ENCODE data around the gene NAPA. TPM values are rescaled to one million over a fixed set of nuclear protein-coding genes. Genes with fewer than 3 reads are reported as not detected.

The NAPA gene
- total RNA-seq, 1 donor from 2014 or later = 101 TPM

DNA sequence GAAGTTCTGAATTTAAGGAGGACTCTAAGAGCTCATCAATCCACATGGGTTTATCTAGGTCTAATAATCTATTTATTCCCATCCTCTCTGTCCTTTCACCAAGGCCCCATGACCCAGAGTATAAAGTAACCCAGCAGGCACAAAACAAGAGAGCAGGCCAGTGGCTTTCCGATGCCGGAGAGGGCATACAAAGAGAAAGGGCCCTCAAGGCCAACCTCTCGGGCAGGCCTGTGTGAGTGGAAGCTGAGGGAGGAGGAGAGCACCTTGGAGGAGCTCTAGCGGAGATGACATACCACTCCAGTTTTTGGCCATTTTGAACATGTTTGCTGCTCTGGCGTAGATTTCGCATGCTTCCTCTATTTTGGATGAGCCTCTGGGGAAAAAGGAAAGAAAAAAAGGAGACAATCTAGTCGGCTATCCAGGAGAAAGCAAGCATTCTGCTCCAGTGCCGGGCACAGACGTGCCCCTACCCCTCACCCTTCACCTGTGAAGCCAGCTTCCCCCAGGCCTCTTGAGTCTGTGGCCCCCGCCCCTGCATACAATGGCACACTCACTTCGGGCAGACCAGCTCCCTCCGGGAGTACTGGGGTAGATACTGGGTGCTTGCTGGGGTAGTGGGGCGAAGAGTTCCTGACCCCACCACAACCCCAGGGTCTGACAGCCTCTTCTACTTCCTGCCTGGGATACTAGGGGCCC lies 11.6 kb downstream of the NAPA start:
- intact Hi-C loops (cut with micrococcal nuclease) = no loop called here

DNA sequence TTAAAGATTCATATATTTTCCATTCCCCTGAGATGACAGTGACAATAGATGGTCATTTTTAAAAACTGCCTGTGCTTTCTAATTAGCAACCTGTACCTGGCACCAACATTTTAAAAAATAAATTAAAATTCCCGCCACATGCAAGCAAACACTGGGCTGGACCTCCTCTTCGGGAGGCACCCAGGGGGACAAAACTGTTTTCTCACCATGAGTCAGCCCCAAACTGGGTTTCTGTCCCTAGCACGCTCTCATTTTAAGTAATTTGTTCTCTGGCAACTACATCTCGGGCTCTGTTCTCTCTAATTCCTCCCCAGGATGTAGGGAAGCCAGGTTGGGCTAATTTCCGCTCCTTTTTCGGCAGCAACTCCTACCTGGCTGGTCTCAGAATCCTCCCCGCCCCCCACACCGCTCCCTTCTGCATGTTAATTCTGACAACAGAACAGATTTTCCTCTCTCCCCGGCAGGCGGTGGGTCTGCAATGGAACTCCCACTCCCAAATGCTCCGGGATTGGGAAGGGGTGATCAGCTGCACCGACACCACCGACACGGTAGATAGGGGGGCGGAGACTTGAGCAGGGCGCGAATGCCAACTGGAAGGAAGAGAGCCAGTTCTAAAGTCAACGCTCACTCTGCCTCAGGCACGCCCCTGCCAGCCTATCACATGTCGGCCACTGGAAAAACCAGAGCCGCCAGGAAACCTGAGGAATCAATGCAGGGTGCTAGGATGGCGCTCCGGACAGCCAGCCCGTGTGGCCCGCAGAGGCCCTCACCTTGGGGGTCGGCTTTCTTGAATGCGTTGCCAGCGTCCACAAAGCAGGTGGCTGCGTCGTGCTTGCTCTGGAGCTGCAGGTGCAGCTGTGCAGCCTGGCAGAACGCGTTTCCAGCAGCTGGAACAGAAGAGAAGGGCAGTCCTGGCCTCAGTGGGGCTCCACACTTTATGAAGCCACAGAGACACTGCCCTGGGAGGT lies 14.7 kb downstream of the NAPA start:
- intact Hi-C loops (cut with micrococcal nuclease) = no loop called here

DNA sequence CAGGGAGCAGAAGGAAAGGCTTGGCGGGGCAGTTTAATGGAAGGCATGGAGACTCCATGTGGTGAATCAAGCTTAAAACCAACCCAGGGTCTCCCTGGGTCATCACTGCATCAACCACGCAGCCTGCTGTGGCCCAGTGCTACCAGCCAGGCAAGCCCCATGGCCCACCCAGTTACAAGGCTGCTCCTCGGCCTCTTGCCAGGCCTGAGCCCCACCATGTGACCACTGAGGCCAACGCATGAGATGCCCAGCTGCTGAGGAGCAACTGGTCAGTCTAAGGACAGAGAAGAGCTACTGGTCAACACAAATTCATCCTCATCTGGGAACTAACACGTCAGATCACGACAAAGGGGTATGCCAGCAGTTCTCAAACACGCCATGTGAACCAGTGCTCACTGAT lies 15.5 kb downstream of the NAPA start:
- intact Hi-C loops (cut with micrococcal nuclease) = no loop called here

DNA sequence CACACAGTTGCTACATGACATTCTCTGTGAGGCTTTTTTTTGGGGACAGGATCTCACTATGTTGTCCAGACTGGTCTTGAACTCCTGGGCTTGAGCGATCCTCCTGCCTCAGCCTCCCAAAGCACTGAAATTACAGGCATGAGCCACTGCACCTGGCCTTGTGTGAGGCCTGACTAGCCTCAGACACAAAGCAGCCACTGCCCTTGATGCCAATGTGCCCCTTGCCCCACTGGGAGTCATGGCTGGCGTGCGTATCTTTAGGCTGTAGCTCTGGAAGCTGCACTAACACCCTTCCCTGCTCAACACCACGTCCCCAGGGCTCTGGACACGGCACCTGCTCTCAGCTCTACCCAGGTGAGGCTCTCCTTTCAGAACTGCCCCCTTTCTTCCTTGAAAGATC lies 16.3 kb downstream of the NAPA start:
- intact Hi-C loops (cut with micrococcal nuclease) = no loop called here

DNA sequence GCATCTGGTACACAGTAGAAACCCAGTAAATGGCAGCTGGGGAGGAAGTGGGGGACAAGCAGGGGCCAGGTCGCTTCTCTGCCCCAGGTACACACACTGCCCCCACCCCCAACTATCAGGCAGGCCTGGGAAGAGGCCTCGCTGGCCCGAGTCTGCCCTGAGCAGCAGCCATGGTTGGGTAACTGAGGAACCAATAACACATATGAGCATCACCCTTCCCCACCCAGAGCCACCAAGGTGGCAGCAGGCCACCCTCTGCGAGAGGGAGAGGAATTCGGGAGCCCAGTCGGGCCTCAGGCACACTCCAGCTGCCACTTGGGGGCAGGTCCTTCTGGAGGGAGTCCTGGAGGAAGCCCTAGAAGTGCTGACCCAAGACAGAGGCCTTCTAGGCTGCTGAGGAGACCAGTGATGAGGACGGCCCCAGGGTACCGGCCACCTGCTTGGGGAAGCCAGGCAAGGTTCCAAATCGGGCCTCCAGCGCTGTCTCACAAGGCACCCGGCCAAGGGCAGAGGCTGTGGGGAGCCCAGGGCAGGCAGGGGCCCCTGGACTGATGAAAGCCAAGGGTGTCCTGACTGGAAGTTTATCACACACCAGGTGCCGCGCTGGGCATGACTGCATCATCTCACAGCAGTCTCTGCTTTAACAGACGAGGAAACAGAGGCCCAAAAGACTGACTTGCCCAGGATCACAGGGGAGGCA lies 16.9 kb downstream of the NAPA start:
- intact Hi-C loops (cut with micrococcal nuclease) = no loop called here

DNA sequence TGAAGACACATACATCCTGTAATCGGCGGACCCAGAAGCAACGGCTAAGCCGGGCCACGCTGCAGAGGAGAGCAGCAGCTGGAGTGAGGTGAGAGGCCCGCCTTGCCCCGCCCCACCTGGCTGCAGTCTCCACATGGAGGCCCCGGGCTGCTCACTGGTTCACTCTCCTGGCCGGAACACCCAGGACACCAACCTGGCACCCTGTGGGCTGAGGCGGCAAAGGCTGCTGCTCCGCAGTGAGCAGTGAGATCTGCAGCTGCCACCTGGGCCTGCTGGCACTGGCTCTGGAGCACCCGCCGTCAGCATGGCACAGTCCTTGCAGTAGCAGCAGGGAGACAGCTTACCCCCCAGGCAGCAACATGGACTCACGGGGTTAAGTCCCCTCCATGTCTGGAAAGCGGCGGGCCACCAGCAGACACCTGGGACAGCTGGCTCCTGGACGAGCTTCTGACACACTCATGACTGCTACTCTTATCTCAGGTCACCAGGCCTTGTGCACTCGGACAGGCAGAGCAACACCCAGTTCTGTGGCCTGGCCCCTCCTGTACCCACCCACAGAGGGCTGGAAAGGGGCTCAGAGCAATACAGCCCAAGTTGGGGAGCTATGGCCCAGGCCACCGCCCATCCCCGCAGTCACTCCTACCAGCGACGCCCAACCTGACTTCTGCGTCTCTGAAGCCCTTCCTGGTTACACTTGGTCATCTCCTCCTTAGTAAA lies 17.7 kb downstream of the NAPA start:
- intact Hi-C loops (cut with micrococcal nuclease) = no loop called here

DNA sequence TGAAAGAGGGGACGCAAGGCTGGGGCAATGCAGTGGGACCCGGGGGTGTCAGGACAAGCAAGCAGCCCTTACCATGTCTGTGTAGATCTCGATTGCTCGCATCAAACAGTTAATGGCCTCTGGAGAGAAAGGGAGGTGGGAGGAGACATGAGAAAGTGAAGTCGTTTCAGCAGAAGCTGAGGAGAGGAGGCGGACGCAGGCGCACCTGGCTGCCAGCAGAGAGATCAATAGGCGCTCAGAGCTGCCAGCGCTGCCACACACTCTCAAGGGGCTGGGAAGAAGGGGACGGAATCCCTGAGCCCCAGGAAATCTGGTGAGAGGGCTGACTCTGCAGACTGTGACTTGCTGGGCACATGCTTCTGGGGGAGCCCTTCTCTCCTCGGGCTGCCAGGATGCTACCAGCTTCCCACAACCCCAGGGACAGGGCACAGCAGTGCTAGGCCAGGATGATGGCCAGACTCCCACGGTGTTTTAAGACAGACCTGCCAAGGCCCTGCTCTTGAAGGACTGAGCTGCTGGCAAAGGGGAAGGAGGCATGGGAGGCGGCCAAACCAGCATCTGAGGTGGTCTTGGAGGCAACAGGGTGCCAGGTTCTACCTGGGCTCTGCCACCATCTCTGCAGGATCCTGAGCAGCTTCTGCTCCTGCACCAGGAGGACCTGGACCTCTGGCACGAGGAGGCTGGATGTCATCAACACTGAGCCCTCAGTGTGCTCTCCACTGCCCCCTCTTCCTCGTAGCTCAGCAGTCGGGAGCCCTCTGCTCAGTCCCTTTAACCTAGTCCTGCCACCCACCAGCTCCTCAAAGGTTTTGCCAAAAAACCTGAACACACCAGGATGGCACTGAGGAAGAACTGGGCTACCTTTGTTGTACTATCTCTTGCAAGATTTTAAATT lies 19.1 kb downstream of the NAPA start:
- intact Hi-C loops (cut with micrococcal nuclease) = no loop called here

DNA sequence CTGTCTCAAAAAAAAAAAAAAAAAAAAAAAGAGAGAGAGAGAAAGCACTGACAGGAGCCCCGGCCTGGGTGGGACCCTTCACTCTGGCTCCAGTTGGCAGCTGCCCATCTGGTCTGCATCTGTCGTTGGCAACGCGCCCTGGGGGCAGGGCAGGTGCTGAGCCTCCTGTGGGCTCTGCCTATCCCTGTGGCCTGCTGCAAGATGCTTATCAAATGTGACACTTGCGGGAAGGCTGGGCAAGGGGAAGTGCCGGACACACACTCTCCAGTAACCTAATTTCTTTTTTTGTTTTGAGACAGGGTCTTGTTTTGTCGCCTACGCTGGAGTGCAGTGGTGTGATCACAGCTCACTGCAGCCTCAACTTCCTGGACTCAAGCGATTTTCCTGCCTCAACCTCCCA lies 20.1 kb downstream of the NAPA start:
- intact Hi-C loops (cut with micrococcal nuclease) = no loop called here

DNA sequence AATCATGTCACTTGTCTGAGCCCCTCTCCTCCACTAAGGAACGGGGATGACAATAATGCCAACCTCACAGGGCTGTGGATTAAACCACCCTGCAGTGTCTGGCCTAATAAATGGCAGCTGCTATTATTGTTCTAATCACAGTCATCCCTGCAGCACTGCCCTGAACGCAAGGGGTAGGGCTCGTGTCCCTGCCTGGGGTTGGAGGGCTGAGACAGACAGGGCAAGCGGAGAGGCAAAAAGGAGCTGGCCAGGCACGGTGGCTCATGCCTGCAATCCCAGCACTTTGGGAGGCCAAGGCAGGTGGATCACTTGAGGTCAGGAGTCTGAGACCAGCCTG lies 20.7 kb downstream of the NAPA start:
- intact Hi-C loops (cut with micrococcal nuclease) = no loop called here

DNA sequence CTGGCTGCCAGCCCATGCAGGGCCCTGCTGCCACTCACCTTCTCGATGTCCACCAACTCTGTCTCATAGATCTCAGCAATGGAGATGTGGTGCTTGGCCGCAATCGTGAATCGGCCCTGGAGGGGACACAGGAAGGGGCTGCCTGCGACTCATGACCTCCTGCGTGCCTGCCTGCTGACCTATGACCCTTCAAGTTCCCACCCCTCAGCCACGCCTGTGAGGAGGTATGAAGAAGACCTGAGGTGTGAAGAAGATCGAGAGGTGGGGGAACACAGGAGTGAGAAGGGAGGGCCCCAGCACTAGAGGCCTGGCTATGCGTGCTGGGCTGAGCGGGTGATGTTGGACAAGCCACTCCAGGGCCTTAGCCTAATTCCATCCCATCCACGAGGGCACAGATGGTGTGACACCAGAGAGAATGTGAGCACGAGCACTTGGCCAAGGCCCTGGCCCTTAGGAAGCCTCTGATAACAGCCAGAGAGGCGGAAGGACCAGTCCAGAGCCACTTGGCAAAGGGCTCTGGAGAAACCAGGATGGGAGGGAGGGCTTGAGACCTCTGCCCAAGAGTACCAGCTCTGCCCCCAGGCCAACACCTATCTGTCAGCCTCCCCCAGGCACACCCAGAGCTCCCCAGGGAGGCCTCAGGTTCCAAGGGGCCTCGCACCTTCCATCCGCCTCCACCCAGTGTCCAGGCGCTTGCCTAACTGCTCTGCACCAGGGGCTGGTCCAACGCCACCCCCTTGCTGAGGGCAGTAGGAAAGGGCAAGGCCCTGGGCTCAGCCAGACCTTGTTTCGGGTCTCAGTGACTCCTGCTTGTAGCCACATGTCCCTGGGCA lies 21.3 kb downstream of the NAPA start:
- intact Hi-C loops (cut with micrococcal nuclease) = no loop called here

DNA sequence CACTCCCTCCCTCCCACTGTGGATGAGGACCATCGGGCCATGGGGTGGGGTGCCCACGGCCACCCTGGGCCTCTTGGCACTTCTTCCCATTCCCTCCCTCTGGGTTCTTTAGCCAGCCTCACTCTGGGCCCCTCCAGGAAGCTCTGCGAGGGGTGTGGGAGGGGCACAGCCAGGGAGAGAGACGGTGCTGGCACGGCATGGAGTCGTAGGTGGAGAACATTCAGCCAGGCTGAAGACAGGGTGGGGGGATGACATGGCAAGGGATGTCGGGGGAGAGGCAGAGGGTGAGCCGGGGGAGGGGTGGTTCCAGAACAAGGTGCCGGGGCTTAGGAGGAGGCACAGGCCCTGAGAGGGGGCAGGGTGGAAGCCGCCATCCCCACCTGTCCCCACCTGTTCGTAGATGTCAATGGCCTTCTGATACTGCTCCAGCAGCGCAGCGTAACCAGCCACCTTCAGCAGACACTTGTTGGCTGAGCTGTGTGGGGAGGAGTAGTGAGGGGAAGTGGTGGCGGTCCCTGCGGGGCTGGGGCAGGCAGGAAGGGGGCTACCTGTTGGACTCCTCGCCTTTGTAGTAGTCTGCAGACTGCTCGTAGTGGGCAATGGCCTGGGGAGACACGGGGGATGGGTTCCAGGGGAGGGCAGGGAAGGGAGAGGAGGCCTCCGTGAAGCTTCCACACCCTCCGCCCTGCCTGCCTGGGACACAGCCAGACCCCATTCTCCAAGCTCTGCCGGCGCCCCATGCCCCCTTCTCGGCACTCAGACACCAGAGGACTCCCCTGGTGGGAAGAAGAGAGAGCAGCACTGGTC lies 22.1 kb downstream of the NAPA start:
- intact Hi-C loops (cut with micrococcal nuclease) = no loop called here

DNA sequence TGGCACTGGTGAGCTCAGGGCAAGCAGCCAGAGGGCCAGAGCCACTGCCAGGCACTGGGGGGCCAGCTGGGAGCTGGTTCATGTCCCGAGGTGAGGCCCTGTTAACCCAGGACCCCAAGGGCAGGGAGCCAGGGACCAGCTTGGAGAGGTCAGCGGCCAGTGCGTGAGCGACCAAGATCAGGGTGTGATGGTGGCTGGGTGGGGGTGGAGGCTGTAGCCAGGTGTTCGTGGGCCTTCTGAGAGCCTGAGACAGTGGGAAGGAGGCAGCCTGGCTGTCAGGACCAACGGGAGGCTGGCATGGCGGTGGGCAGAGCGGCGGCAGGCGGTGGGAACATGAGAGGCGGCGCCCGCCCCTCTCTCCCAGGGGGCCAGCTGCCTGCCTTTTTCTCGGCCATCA lies 22.7 kb downstream of the NAPA start:
- intact Hi-C loops (cut with micrococcal nuclease) = no loop called here

DNA sequence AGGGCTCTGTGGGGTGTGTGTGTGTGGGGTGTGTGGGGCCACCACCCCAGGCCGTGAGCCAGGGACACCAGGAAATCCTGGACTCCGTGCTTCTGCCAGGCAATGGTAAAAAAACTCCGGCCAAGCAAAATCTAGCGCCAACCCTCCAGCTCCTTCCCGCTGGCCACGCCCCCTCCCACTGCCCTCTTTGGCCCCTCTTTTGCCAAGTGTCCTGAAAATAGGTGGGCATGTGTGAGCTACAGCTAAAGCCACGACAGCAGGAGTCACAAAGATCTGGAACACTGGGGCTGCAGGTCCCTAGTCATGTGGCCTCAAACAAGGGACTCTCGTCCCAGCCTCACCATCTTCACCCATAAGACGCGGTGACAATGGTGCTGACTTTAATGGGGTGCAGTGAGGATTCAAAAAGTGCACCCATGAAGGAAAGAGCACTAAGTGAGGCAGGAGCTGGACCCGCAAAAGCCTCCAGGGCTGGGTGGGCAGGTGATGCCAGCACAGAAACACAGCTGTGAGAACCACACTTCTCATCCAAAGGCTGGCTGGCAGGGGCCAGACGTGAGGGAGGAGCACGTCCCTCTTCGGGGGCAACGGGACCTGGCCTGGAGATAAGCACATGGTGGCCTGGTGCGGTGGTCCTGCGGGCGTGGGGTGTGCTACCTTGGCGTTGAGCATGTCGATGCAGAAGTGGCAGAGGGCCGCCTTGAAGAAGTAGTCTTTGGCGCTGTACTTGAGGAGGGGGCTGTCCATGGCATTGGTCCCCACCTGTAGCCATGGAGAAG lies 23.3 kb downstream of the NAPA start:
- intact Hi-C loops (cut with micrococcal nuclease) = no loop called here

DNA sequence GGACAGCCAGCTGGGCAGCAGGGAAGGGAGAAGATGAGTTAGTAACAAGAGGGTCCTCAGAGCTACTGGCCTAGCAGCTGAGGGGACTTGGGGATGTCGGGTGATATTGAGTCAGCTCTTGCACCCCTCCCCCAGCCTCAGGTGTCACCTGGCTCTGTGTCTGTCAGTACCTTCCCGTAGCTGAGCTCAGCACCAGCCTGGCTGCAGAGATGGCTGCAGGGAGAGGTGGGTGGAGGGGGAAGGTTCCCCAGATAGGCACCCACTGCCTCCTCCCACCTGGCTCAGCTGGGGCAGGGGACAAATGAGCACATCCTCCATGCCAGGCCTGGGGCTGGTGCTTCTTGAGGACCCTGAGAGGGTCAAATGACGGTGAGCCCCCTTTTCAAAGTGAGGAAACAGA lies 24.0 kb downstream of the NAPA start:
- intact Hi-C loops (cut with micrococcal nuclease) = no loop called here

DNA sequence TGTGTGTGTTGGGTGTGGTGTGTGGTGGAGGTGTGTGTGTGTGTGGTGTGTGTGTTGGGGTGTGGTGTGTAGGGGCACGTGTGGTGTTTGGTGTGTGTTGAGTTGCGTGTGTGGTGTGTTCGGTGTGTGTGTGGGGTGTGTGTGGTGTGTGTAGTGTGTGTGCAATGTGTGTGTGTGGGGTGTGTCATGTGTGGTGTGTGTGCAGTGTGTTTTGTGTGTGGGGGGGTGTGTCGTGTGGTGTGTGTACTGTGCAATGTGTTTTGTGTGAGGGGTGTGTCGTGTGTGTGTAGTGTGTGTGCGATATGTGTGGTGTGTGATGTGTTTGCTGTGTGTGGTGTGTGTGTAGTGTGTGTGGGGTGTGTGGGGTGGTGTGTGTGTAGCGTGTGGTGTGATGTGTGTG lies 24.8 kb downstream of the NAPA start:
- intact Hi-C loops (cut with micrococcal nuclease) = no loop called here

DNA sequence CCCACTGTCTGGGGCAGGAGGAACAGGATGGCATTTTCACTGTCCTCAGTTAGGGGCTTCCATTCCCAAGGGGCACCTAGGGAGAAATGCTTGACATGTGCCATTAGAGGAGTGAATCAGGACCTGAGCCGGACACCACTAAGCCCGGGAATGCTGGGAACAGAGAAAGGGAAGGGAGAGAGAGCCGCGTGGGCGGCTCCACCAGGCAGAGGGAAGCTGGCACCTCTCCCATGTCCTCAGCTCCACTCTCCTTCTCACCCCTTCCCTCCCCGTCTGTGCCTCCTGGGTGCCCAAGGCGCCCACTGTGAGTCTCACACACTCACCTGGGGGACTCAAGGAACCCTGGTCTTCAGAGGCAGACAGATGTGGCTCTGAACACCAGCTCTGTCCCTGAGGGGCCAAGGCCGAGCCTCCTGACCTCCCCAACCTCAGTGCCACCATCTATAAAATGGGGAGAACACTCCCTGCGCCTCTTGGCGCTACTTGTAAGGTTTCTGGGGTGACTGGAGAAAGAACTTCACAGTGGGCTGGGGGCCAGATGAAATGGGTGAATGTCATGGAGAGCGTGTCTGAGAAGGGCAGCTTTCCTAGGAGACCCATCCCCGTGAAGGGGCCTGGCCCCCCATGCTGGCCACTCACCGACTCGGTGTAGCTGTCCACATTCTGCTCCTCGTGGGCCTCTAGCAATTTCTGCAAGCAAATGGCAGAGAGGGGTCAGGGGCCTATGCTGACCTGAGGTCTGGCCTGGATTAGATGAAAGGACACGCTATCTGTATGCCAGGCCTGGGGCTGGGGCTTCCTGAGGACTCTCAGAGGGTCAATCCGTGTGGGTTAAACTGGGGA lies 25.6 kb downstream of the NAPA start:
- intact Hi-C loops (cut with micrococcal nuclease) = no loop called here

All from T-helper 1 cell treated with Interleukin-12 subunit alpha and Interleukin-12 subunit beta and Interleukin-4 antibody, amounts not matched to agents 30 ng/mL and 1 ng/mL, for 36 hours (primary cell).